ENCODE data around the gene BNIP1. TPM values are rescaled to one million over a fixed set of nuclear protein-coding genes. Genes with fewer than 3 reads are reported as not detected.

Gene BNIP1
- total and polyA plus RNA-seq, 2 donors (not counting 3 experiments of a cell fraction or from before 2014, with no cell fraction given), result 19.7 to 22.6 TPM

- H2AFZ ChIP-seq (ENCODE audit: low read depth, low read length), result no peak overlapping the region
- dilution Hi-C loops (cut with MboI; ENCODE audit: extremely low pct_ligation_motif_present, low sequenced_read_pairs), result no loop called here
Measured at GRCh38 chr5:173161148-173161547, 16.8 kb downstream of the BNIP1 start.

More at GRCh38 chr5:173161148-173161547, 16.8 kb downstream of the BNIP1 start:
- no peak overlapping the region for H3K27ac ChIP-seq (ENCODE audit: insufficient read depth, low read depth, low read length)
- H3K9ac ChIP-seq (replicated peaks; ENCODE audit: extremely low read depth, insufficient read depth, low read length), result no peak overlapping the region
- TF ChIP-seq CTCF (IDR thresholded peaks at IDR 0.05; ENCODE audit: extremely low read depth in 1 of 2, insufficient read depth in 1 of 2, low read depth in 1 of 2, low read length in 2 of 2) (no peak), JUN (IDR thresholded peaks at IDR 0.05; ENCODE audit: borderline replicate concordance, insufficient read depth, insufficient read length, low read depth) (no peak), GATA2 (IDR thresholded peaks at IDR 0.05; ENCODE audit: insufficient read depth, insufficient read length, low read depth, low read length) (no peak), POLR2AphosphoS5 (IDR thresholded peaks at IDR 0.05; ENCODE audit: insufficient read depth, low read depth, low read length) (no peak), POLR2A (IDR thresholded peaks at IDR 0.05; ENCODE audit: low read depth, low read length) (no peak), MYC (IDR thresholded peaks at IDR 0.05; ENCODE audit: low read depth, low read length) (no peak), FOS (IDR thresholded peaks at IDR 0.05; ENCODE audit: borderline replicate concordance, insufficient read depth, low read length) (no peak), EZH2 (IDR thresholded peaks at IDR 0.05; ENCODE audit: borderline replicate concordance, low read depth, low read length, severe bottlenecking) (no peak)
- ChIA-PET POLR2A (interaction anchor here (0.6 kb wide), 1 partner anchor 121 kb away, joined by 6 read pairs; no protein-coding TSS in a partner anchor), CTCF (no interaction called here)
- H3K9me3 ChIP-seq (replicated peaks; ENCODE audit: control insufficient read depth, insufficient read depth, low read length), result no peaks in the 10 kb centered on the region
- no peaks in the 10 kb centered on the region for H4K20me1 ChIP-seq (replicated peaks; ENCODE audit: control insufficient read depth, extremely low read depth, insufficient read depth, low read length)
- no peaks in the 10 kb centered on the region for H3K27me3 ChIP-seq (ENCODE audit: control insufficient read depth in 2 of 2, insufficient read depth in 2 of 2, low read length in 2 of 2)
- peaks cover 3 to 11% of the 10 kb centered on the region in 2 experiments for H3K36me3 ChIP-seq (ENCODE audit: control insufficient read depth in 2 of 2, extremely low read depth in 1 of 2, insufficient read depth in 2 of 2, low read length in 2 of 2)
- H3K4me3 ChIP-seq (replicated peaks in 1 of 3; ENCODE audit: insufficient read depth in 1 of 3, low read depth in 1 of 3, low read length in 3 of 3), result no peak overlapping the region
- BruUV-seq (replicated peaks), result no TSS peak
- no peak overlapping the region for H3K4me2 ChIP-seq (ENCODE audit: insufficient read depth, low read length)
- intact Hi-C loops (cut with micrococcal nuclease), result no loop called here
- FAIRE-seq, result no peak
- DNase-seq (ENCODE audit: low read depth, low spot score), result no peak
- no peaks in the 10 kb centered on the region for H3K9me1 ChIP-seq (replicated peaks; ENCODE audit: control insufficient read depth, extremely low read depth, insufficient read depth, low read length)
- H3K79me2 ChIP-seq (ENCODE audit: control insufficient read depth, insufficient read depth, low read length), result no peaks in the 10 kb centered on the region
- H3K4me1 ChIP-seq (ENCODE audit: control insufficient read depth, extremely low read depth, insufficient read depth, low read length), result no peaks in the 10 kb centered on the region

All from endothelial cell of umbilical vein (primary cell).